A549 (cell line): Measurements from ENCODE around the gene C19orf81. TPM values are rescaled to one million over a fixed set of nuclear protein-coding genes. Genes with fewer than 3 reads are reported as not detected.

Experiments
- ATAC-seq, 2 experiments: fragments of 200-7000 bp in 1 of 2; fragments of >200 bp in 1 of 2; cut with Nextera tagmentation in 1 of 2; cut with Tn5 transposase in 1 of 2; 3 replicates each; pipeline versions ENCODE4 v1.8.0 to v1.9.1; 2018 to 2020; ENCODE audit warnings: mild to moderate bottlenecking in 1 of 2, moderate library complexity in 1 of 2
- CTCF ChIA-PET: fragments of 300-600 bp; sonication (Branson Sonifier 250); formaldehyde crosslinking; extraction: SDS; loops from one replicate; lab custom pipeline; 2021; ENCODE audit warnings: antibody characterized with exemption, inconsistent platforms; lab: Yijun Ruan, JAX
- POLR2A ChIA-PET: fragments of 350-600 bp; formaldehyde crosslinking; extraction: SDS; loops from one replicate; lab custom pipeline; 2021; ENCODE audit warnings: antibody characterized with exemption, inconsistent platforms; lab: Yijun Ruan, JAX
- DNase-seq, 2 experiments: peaks; one replicate each; pipeline versions ENCODE4 v3.0.0 to v3.0.0-alpha.2; 2011 to 2016; ENCODE audit warnings: low read depth in 1 of 2, low spot score in 1 of 2
- FAIRE-seq: peaks from 2 replicates; lab custom pipeline; 2011; peaks lifted over from hg19 to GRCh38; lab: Jason Lieb, UNC
- H3K27ac ChIP-seq, 2 experiments: fragments of >200 bp; sonication (Bioruptor Twin); formaldehyde crosslinking; 3 replicates each; pipeline ENCODE4 v1.5.1; 2016 to 2017
- H3K4me1 ChIP-seq: fragments of >200 bp; sonication (Bioruptor Twin); formaldehyde crosslinking; 3 replicates; pipeline ENCODE4 v1.6.1; 2016
- H3K4me2 ChIP-seq: fragments of >200 bp; sonication (Bioruptor Twin); formaldehyde crosslinking; 3 replicates; pipeline ENCODE4 v1.6.1; 2016
- H3K4me3 ChIP-seq: fragments of >200 bp; sonication (Bioruptor Twin); formaldehyde crosslinking; 3 replicates; pipeline ENCODE4 v1.5.1; 2016
- H3K9me3 ChIP-seq: fragments of >200 bp; sonication (Bioruptor Twin); formaldehyde crosslinking; 3 replicates; pipeline ENCODE4 v1.6.1; 2016
- CBX2 ChIP-seq: fragments of 200-600 bp; sonication (generic); IDR thresholded peaks from 2 replicates; pipeline ENCODE4 v1.6.1; 2016; ENCODE audit warnings: low read depth, mild to moderate bottlenecking, borderline replicate concordance
- CBX8 ChIP-seq: fragments of 200-600 bp; sonication (generic); IDR thresholded peaks from 2 replicates; pipeline ENCODE4 v1.6.1; 2016
- CTCF ChIP-seq: fragments of >200 bp; sonication (Bioruptor Twin); formaldehyde crosslinking; IDR thresholded peaks from 3 replicates; pipeline ENCODE4 v1.5.1; 2016
- EHF ChIP-seq: fragments of 250-450 bp; sonication (Bioruptor Pico); IDR thresholded peaks from 2 replicates; pipeline ENCODE4 v1.5.0; 2020; ENCODE audit warnings: mild to moderate bottlenecking
- EHMT2 ChIP-seq: fragments of 200-600 bp; sonication (generic); IDR thresholded peaks from 2 replicates; pipeline ENCODE4 v1.6.1; 2016; ENCODE audit warnings: antibody characterized with exemption, low read depth, mild to moderate bottlenecking, moderate library complexity
- ELK1 ChIP-seq: fragments of 150-350 bp; IDR thresholded peaks from 2 replicates; pipeline ENCODE4 v1.6.1; 2014; ENCODE audit warnings: low read depth, mild to moderate bottlenecking, low read length
- GATA3 ChIP-seq: IDR thresholded peaks from 2 replicates; pipeline ENCODE4 v1.6.1; 2012; ENCODE audit warnings: borderline replicate concordance
- HOXA7 ChIP-seq: fragments of 250-450 bp; sonication (Bioruptor Pico); IDR thresholded peaks from 2 replicates; pipeline ENCODE4 v1.5.0; 2020; ENCODE audit warnings: mild to moderate bottlenecking, moderate library complexity
- HOXB13 ChIP-seq: fragments of 250-450 bp; sonication (Bioruptor Pico); IDR thresholded peaks from 2 replicates; pipeline ENCODE4 v1.5.0; 2020; ENCODE audit warnings: low read depth, mild to moderate bottlenecking, moderate library complexity
- MAX ChIP-seq: IDR thresholded peaks from 2 replicates; pipeline ENCODE4 v1.6.1; 2012
- NFE2L2 ChIP-seq: fragments of 150-350 bp; conservative IDR thresholded peaks from 2 replicates; pipeline ENCODE4 v1.6.1; 2014; ENCODE audit warnings: low read length
- RFX5 ChIP-seq: fragments of 450-650 bp; IDR thresholded peaks from 2 replicates; pipeline ENCODE4 v1.7.1; 2014; ENCODE audit warnings: antibody characterized with exemption, mild to moderate bottlenecking, moderate library complexity
- SMC3 ChIP-seq: fragments of >200 bp; sonication (Bioruptor Twin); formaldehyde crosslinking; IDR thresholded peaks from 3 replicates; pipeline ENCODE4 v1.6.1; 2018; ENCODE audit warnings: inconsistent platforms
- SREBF2 ChIP-seq: fragments of 450-650 bp; IDR thresholded peaks from 2 replicates; pipeline ENCODE4 v1.6.1; 2014; ENCODE audit warnings: mild to moderate bottlenecking, moderate library complexity
- TFCP2L1 ChIP-seq: fragments of 250-450 bp; sonication (Bioruptor Pico); IDR thresholded peaks from 2 replicates; pipeline ENCODE4 v1.5.0; 2021; ENCODE audit warnings: mild to moderate bottlenecking
- ZSCAN20 ChIP-seq: fragments of 250-450 bp; sonication (Bioruptor Pico); IDR thresholded peaks from 2 replicates; pipeline ENCODE4 v1.8.0; 2022; ENCODE audit warnings: mild to moderate bottlenecking, moderate library complexity
- WGBS: methylation state at CpG from one replicate; pipeline ENCODE4 v1.1.6; 2017; ENCODE audit errors: missing lambda C conversion rate; 5-methylcytosine and 5-hydroxymethylcytosine counted together
- polyA plus RNA-seq, 4 experiments: library from polyadenylated mRNA; depleted of rRNA in 3 of 4; stranded (reverse); fragments of >200 nt; fragmentation: RNase III in 1 of 4; extraction: RNeasy Plus Mini Kit Qiagen cat#74134 plus additional on column Dnase treatment in 1 of 4; gene quantifications; 2 replicates in 3 of 4; 3 replicates in 1 of 4; pipeline ENCODE4 v1.2.3, GENCODE V29; 2011 to 2017
- TF ChIP-seq, protein P1 (sequence below): fragments of 250-450 bp; sonication (Bioruptor Pico); IDR thresholded peaks from 2 replicates; pipeline ENCODE4 v1.5.0; 2020; ENCODE audit warnings: low read depth, mild to moderate bottlenecking, moderate library complexity
- TF ChIP-seq, protein P2 (sequence below): fragments of 200-600 bp; sonication (generic); IDR thresholded peaks from 2 replicates; pipeline ENCODE4 v1.6.1; 2016; ENCODE audit warnings: antibody characterized with exemption, mild to moderate bottlenecking, moderate library complexity

The C19orf81 gene
- polyA plus RNA-seq, 2 of the 4 experiments (the other 2 are of a cell fraction): 2.1 to 9.5 TPM

DNA sequence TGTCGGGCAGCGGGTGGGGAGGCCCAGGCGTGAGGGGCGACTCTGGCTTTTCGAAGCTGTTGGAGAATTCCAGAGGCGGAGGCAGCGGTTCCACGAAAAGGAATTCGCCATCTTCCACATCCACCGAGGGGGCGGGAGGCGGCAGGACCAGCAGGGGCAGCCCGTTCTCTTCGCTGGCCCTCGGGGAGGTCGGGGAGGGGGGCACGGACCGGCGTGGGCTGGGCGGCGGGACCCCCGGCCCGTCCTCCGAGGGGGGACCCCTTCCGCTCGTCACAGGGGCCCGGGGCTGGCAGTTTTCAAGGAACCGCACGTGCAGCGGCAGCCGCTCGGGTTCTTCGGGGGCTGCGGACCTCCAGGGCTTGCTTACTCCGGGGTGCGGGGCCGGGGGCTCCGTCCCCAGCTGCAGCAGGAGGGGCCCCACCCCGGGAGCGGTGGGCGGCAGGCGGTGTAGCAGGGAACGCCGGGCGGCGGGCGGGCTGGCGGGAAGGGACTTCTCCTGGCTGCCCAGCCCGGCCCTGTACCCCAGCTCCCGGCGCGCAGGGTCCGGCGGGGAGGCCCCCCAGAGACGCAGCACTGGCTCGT is 18.0 kb downstream of the C19orf81 start:
- no peak for FAIRE-seq
- WGBS: 30% methylated on average over 26 of the region's 56 CpGs
- H3K4me3 ChIP-seq: peak overlapping the region; percentile 37; the same call in 2 of the 3 replicates
- peak overlapping the region in 1 of 2 experiments; percentile 66; a peak in 3 of 6 replicates for H3K27ac ChIP-seq
- H3K9me3 ChIP-seq: no peaks in the 10 kb centered on the region
- peak overlapping the region; percentile 79 for H3K4me2 ChIP-seq
- CTCF ChIA-PET: interaction anchor here (1.0 to 4.9 kb wide), 6 partner anchors 8 to 116 kb away, joined by 3 to 36 read pairs (median 14); no protein-coding TSS in a partner anchor
- ATAC-seq: peak in 1 of 2 experiments; percentile 29; a peak in 3 of 6 replicates
- TF ChIP-seq, protein P1, sequence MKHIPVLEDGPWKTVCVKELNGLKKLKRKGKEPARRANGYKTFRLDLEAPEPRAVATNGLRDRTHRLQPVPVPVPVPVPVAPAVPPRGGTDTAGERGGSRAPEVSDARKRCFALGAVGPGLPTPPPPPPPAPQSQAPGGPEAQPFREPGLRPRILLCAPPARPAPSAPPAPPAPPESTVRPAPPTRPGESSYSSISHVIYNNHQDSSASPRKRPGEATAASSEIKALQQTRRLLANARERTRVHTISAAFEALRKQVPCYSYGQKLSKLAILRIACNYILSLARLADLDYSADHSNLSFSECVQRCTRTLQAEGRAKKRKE: no peak
- TF ChIP-seq MAX (no peak), HOXB13 (no peak), CBX2 (no peak), CTCF (no peak)
- H3K4me1 ChIP-seq: peaks cover 30% of the 10 kb centered on the region
- no peak for DNase-seq
- POLR2A ChIA-PET: no interaction called here

GRCh38 chr19:50667759-50668231 is 18.6 kb downstream of the C19orf81 start:
- peak in 1 of 2 experiments; percentile 14; a peak in 3 of 6 replicates for ATAC-seq
- Histone ChIP-seq H3K4me1 (peaks cover 30% of the 10 kb centered on the region), H3K27ac (peak overlapping the region in 1 of 2 experiments; percentile 66; a peak in 3 of 6 replicates), H3K4me3 (peak overlapping the region; percentile 37), H3K9me3 (no peaks in the 10 kb centered on the region), H3K4me2 (peak overlapping the region; percentile 79)
- 3% methylated on average over 6 of the region's 58 CpGs for WGBS
- TF ChIP-seq ELK1 (no peak), NFE2L2 (no peak), HOXA7 (CRISPR knock-in tag) (no peak), CBX8 (no peak), GATA3 (no peak), TFCP2L1 (no peak), SMC3 (no peak), RFX5 (no peak), EHF (CRISPR knock-in tag) (no peak), ZSCAN20 (CRISPR knock-in tag) (no peak), SREBF2 (no peak), EHMT2 (no peak)
- TF ChIP-seq, protein P2, sequence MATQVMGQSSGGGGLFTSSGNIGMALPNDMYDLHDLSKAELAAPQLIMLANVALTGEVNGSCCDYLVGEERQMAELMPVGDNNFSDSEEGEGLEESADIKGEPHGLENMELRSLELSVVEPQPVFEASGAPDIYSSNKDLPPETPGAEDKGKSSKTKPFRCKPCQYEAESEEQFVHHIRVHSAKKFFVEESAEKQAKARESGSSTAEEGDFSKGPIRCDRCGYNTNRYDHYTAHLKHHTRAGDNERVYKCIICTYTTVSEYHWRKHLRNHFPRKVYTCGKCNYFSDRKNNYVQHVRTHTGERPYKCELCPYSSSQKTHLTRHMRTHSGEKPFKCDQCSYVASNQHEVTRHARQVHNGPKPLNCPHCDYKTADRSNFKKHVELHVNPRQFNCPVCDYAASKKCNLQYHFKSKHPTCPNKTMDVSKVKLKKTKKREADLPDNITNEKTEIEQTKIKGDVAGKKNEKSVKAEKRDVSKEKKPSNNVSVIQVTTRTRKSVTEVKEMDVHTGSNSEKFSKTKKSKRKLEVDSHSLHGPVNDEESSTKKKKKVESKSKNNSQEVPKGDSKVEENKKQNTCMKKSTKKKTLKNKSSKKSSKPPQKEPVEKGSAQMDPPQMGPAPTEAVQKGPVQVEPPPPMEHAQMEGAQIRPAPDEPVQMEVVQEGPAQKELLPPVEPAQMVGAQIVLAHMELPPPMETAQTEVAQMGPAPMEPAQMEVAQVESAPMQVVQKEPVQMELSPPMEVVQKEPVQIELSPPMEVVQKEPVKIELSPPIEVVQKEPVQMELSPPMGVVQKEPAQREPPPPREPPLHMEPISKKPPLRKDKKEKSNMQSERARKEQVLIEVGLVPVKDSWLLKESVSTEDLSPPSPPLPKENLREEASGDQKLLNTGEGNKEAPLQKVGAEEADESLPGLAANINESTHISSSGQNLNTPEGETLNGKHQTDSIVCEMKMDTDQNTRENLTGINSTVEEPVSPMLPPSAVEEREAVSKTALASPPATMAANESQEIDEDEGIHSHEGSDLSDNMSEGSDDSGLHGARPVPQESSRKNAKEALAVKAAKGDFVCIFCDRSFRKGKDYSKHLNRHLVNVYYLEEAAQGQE: no peak
- TF ChIP-seq, protein P1: no peak
- no peak for FAIRE-seq
- ChIA-PET POLR2A (no interaction called here), CTCF (interaction anchor here (1.0 to 4.9 kb wide), 5 partner anchors 8 to 41 kb away, joined by 3 to 36 read pairs (median 23); no protein-coding TSS in a partner anchor)
- no peak for DNase-seq
